Measurements from ENCODE around the gene DNAAF1.

DNAAF1 gene

GRCh38 chr16:84176192-84177053 is 31.3 kb downstream of the DNAAF1 start:
- TF ChIP-seq NFIC (IDR thresholded peaks at IDR 0.05) (no peak), ZBTB7A (IDR thresholded peaks at IDR 0.05; ENCODE audit: low read depth) (no peak), TCF12 (IDR thresholded peaks at IDR 0.05; ENCODE audit: low read depth) (no peak), EP300 (IDR thresholded peaks at IDR 0.05; ENCODE audit: borderline replicate concordance) (no peak), FOXM1 (IDR thresholded peaks at IDR 0.05; ENCODE audit: borderline replicate concordance, low read depth) (no peak), TEAD4 (IDR thresholded peaks at IDR 0.05) (no peak), REST (IDR thresholded peaks at IDR 0.05; ENCODE audit: low read depth) (no peak), CREB1 (IDR thresholded peaks at IDR 0.05; ENCODE audit: low read depth) (no peak), TAF1 (IDR thresholded peaks at IDR 0.05; ENCODE audit: low read depth) (no peak), CEBPB (IDR thresholded peaks at IDR 0.05) (no peak), EGR1 (IDR thresholded peaks at IDR 0.05) (no peak), MAX (IDR thresholded peaks at IDR 0.05) (no peak), RAD21 (IDR thresholded peaks at IDR 0.05; ENCODE audit: low read depth) (no peak), USF1 (IDR thresholded peaks at IDR 0.05) (no peak), YY1 (IDR thresholded peaks at IDR 0.05; ENCODE audit: low read depth) (no peak)

GRCh38 chr16:84177741-84178073 is 32.6 kb downstream of the DNAAF1 start:
- TF ChIP-seq CREB1 (IDR thresholded peaks at IDR 0.05; ENCODE audit: low read depth): no peak
- TF ChIP-seq TAF1 (IDR thresholded peaks at IDR 0.05; ENCODE audit: low read depth): no peak
- no peak for TF ChIP-seq CEBPB (IDR thresholded peaks at IDR 0.05)
- no peak for TF ChIP-seq FOXM1 (IDR thresholded peaks at IDR 0.05; ENCODE audit: borderline replicate concordance, low read depth)
- TF ChIP-seq EP300 (IDR thresholded peaks at IDR 0.05; ENCODE audit: borderline replicate concordance): no peak
- TF ChIP-seq RAD21 (IDR thresholded peaks at IDR 0.05; ENCODE audit: low read depth): no peak
- no peak for TF ChIP-seq YY1 (IDR thresholded peaks at IDR 0.05; ENCODE audit: low read depth)
- no peak for TF ChIP-seq REST (IDR thresholded peaks at IDR 0.05; ENCODE audit: low read depth)

- TF ChIP-seq RAD21 (IDR thresholded peaks at IDR 0.05; ENCODE audit: low read depth) (no peak), YY1 (IDR thresholded peaks at IDR 0.05; ENCODE audit: low read depth) (no peak), ZBTB7A (IDR thresholded peaks at IDR 0.05; ENCODE audit: low read depth) (no peak), TAF1 (IDR thresholded peaks at IDR 0.05; ENCODE audit: low read depth) (no peak), EP300 (IDR thresholded peaks at IDR 0.05; ENCODE audit: borderline replicate concordance) (no peak), REST (IDR thresholded peaks at IDR 0.05; ENCODE audit: low read depth) (no peak; the same call in 1 of the 2 replicates), EGR1 (IDR thresholded peaks at IDR 0.05) (no peak), TEAD4 (IDR thresholded peaks at IDR 0.05) (no peak), USF1 (IDR thresholded peaks at IDR 0.05) (no peak), MAX (IDR thresholded peaks at IDR 0.05) (no peak)
Observed at GRCh38 chr16:84178146-84178765, 33.1 kb downstream of the DNAAF1 start.
